GM18499 (cell line): ENCODE data around the gene PDX1.

Experiments
- ATAC-seq: cut with Tn5 transposase; IDR thresholded peaks from one replicate; pipeline ENCODE4 v1.9.1; 2021; ENCODE audit warnings: moderate number of reproducible peaks; ENCODE audit not compliant: insufficient read depth, unreplicated experiment

Gene PDX1

DNA sequence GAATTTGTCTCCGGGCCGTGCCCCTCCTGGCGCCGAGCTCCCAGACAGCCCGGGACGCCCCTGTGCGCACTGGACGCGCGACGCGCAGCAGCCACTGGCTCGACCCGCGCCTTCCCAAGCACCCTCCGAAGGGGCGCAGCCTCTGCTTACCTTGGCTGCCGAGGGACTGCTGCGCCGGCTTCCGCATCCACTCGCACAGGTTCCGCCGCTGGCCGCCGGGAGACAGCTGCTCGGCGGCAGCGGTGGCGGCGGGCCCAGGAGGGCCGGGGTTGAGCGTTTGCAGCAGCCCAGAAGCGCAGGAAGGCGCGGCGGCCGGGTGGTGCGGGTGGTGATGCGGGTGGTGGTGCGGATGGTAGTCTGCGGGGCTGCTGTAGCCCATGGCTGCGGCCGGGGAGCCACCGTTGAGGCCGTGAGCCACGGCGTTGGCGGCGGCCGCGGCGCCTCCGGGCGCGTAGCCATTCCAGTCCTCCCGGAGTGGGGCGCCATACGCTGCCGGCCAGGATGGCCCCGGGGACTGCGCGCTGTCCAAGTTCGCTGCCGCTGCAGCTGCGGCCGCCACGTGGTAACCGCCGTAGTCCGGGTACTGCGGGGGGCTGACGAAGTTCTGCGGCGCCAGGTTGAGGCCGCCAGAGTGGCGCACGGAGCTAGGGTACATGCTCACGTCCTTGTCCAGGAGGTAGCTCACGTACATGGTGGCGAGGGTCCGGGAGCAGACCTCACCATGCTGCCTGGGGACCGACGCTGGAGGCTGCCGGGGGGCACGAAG, 48.7 kb downstream of the PDX1 start:
- ATAC-seq, result no peak

GRCh38 chr13:27969082-27969865, 49.5 kb downstream of the PDX1 start, which contains the start of gene CDX2:
Gene CDX2 (minus strand): TSS chr13:27969315. CDS start chr13:27969006, 309 bp downstream.
- no peak for ATAC-seq

DNA sequence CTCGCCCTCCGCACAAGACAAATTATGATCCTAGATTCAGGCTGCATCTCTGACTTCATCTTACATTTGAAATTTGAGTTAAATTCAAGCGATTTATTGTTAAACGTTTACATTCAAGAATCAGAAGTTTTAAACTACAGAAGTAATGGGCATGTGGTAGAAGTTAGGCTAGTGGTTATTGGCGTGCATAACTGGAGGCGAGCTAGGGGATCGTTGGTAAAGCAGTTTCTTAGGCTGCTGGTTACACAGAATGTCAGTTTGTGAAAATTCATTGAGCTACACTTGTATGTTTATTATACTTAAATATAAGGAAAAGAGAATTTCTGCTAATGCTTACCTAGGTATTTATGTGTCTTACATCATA, 50.0 kb downstream of the PDX1 start:
- ATAC-seq, result no peak

DNA sequence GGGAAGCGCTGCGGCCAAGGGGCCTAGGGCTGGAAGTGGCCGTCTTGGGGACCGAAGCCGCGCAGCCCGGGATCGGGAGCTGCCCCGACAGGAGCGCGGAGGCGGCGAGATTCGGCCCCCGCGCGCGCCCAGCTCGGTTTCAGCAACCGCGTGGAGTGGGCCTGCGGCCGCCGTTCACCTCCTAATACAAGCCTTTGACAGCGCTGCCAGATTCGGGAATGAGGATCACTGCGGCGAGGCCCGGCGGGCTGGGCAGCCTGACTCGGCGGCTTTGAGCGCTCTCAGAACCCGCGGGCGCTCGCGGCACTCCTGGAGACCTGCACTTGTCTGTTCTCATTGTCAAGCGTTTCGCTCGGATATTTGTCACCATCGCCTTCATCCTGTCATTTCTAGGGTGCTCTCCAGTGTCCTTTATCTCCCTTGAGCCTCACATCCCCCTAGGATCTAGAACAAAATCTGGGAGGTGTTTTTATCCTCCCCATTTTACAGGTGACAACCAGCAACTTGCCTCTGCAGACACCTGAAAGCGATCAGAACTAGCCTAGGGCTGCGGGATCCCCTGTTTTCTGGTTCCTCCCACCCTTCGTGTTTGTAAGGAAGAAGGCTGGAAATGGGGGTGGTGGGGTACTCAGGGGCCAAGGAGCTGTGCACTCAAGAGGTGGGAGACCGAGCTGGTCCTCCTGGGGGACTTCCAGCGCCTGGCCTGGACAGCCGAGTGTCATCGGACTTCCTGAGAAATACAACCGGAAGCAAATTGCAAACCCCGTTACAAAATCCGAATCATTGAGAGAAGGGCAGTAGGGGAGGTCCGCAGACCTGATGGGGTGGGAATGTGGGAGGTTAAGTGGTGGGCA, 50.8 kb downstream of the PDX1 start:
- no peak for ATAC-seq

- ATAC-seq, result no peak
Observed at GRCh38 chr13:27971236-27971645, 51.4 kb downstream of the PDX1 start.

DNA sequence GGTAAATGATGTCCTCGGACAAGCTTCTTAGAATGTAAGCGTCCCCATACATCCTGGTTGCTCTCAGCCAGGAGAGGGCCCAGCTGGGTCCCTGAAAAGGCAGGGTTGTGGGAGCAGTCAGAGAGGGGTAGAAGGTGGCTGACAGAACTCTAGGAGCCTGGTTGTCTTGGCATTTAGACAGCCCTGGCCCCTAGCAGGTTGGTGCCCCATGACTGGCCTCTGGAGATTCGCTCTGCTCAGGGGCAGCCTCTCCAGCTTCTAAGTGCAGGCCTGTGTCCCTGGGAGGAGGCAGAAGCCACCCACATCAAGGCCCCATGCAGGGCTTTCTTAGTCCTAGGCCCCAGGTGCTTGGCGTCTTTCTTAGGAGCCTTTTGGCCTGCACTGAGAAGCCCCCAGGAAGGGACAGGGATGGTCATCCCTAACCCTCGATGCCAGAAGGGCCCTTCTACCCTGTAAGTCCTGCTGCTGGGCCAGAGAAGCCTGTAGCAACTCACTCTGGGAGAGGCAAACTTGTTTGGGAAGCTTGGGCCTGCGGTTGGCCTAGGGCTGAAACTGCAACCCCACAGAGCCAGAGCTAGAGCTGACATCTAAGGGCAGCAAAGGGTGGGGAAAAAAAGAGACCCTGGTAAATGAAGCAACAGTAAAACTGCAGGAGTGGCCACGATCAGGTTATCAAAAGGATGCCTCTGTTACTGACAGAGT, 52.1 kb downstream of the PDX1 start:
- ATAC-seq, result no peak

DNA sequence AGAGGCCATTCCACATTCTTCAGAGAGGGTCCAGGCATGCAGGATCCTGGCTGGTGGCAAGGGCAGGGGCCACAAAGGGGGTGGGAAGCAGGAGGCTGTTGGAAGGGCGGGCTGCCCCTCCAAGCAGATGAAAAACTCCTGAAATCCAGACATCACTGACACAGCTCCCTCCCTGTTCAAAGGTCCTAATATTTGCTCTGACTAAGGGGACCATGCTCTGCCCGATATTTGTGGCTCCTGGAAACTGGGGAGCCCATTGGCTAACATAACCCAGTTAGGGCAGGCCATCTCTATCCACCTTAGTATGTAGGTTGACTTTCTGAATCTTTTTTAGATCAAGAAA, 52.6 kb downstream of the PDX1 start:
- ATAC-seq, result no peak

DNA sequence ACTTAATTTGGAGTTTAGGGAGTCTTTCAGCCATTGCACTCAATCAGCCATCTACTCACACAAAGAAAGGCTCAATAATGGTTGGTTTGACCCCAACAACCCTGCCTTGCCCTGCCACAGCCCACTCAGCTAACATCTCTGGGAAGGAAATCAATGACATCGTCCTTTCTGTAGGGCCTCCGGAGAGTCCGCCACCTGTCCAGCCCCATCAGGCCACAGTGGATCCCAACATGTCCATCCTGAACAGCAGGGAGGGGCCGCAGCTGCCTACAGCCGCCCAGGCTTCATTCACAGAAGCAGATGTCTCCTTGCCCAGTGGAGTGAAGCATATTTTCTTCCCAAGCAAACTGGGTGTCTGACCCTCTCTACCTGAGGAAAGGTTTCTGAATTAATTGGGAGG, 53.5 kb downstream of the PDX1 start:
- no peak for ATAC-seq

GRCh38 chr13:27973961-27974662, 54.3 kb downstream of the PDX1 start:
- no peak for ATAC-seq
